ENCODE measurements around the gene FBN3.

The FBN3 gene

DNA sequence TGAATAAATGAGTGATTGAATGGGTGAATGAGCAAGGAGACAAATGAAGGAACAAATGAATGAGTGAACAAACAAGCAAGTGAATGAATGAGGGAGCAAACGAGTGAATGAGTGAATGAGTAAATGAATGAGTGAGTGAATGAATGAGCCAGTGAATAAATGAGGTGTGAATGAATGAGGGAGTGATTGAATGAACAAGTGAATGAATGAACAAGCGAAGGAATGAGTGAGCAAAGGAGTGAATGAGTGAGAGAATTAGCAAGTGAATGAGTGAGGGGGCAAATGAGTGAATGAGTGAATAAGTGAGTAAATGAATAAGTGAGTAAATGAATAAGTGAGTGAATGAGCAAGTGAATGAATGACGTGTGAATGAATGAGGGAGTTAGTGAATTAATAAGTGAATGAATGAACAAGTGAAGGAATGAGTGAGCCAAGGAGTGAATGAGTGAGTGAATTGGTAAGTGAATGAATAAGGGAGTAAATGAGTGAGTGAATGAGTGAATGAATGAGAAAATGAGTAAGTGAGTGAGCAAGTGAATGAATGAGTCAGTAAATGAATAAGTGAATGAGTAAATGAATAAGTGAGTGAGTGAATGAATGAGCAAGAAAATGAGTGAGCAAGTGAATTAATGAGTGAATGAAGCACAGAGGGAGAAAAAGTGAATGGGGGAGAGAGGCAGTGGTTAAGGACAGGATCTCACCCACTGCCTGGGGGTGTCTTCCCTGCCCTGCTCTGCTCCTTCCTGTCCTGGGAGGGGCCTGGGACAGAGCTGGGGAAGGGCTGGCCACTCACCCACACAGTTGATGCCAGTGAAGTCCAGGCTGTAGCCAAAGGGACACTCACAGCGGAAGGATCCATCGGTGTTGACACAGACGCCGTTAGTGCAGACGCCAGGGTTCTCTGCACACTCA lies 60.4 kb downstream of the FBN3 start:
- DNase-seq: no peak

DNA sequence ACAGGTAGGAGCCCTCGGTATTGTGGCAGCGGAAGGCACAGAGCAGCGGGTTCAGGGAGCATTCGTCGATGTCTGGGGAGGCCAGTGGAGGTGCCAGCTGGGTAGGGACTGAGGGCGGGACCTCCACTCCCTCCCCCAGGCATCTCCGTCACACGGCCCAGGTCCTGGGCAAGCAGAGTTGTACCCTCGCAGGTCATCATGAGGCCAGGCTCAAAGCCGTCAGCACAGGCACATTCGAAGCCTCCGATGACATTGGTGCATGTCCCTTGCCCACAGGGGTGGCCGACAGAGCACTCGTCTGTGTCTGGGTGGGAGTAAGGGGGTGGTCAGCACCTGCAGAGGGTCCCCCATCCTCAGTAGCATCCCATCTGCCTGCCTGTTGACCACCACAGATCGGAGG lies 61.5 kb downstream of the FBN3 start:
- no peak for DNase-seq

DNA sequence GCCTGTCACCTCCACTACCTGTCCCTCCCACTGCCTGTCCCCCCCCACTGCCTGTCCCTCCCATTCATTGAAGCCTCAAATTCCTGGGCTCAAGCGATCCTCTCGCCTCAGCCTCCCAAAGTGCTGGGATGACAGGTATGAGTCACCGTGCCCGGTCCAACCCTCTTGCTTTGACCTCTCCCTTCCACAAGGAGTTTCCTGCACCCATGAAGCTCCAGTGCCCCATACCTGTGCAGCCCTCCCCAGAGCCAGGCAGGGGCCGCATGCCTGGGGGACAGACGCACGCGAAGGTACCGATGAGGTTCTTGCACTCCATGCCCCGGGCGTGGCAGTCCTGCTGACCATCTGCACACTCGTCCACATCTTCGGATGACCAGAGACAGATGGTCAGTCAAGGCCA lies 62.5 kb downstream of the FBN3 start:
- DNase-seq: no peak

DNA sequence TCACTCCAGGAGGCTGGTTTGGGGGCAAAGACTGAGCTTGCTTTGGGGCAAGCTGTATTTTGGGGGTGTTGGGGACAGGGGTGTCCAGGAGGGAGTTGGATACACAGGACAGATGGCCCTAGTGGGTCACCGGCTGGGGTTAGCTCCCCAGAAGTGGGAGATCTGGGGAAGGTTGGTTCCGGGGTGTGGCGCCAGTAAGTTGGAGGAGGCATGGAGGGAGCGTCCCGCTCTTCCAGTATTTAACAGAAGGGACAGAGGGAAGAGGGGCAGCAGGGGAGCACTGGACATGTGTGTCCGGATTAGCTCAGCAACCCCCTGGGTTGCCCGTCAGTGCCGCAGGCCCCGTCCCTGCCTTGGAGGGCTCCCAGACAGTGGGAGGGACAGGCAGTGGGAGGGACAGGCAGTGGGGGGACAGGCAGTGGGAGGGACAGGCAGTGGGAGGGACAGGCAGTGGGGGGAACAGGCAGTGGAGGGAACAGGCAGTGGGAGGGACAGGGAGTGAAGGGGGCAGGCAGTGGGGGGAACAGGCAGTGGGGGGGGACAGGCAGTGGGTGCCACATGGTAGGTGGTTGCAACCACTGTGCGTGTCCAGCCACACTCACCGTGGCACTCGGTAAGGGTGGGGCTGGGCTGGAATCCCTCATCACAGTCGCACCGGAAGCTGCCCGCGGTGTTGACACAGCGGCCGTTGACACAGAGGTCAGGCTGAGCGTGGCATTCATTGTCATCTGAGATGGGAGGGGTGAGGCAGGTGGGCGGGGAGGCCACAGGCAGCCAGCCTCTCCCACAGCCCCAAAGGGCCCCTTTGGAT lies 63.6 kb downstream of the FBN3 start:
- DNase-seq: no peak

DNA sequence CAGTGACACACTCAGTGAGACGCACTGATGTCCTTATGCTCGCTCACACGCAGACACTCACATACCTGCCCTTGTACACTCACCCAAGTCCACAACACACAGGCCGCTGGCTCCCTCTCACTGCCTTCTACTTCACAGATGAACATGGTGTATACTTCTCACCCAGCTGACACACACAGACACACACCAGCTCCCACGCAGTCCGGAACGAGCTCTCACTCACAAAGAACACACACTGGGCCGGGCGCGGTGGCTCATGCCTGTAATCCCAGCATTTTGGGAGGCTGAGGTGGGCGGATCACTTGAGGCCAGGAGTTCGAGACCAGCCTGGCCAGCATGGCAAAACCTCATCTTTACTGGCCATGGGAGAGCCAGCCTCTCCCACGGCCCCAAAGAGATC lies 65.2 kb downstream of the FBN3 start:
- DNase-seq: no peak

DNA sequence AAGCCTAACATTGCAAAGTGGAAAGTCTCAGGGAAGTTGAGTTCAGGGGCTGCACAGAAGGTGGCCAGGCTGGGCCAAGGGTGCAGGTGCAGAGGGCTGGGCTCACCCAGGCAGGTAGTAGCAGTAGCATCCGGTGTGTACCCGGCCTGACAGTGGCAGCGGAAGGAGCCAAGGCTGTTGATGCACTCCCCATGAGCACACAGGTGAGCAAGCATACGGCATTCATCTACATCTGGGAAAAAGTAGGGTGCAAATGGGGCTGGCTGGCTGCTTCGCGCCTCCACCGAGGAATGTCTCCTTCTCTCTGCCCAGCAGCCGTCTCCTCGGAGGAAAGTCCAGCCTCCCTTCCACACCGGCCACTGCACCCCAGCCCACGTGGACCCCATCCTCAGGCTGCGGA lies 66.3 kb downstream of the FBN3 start:
- DNase-seq: no peak

DNA sequence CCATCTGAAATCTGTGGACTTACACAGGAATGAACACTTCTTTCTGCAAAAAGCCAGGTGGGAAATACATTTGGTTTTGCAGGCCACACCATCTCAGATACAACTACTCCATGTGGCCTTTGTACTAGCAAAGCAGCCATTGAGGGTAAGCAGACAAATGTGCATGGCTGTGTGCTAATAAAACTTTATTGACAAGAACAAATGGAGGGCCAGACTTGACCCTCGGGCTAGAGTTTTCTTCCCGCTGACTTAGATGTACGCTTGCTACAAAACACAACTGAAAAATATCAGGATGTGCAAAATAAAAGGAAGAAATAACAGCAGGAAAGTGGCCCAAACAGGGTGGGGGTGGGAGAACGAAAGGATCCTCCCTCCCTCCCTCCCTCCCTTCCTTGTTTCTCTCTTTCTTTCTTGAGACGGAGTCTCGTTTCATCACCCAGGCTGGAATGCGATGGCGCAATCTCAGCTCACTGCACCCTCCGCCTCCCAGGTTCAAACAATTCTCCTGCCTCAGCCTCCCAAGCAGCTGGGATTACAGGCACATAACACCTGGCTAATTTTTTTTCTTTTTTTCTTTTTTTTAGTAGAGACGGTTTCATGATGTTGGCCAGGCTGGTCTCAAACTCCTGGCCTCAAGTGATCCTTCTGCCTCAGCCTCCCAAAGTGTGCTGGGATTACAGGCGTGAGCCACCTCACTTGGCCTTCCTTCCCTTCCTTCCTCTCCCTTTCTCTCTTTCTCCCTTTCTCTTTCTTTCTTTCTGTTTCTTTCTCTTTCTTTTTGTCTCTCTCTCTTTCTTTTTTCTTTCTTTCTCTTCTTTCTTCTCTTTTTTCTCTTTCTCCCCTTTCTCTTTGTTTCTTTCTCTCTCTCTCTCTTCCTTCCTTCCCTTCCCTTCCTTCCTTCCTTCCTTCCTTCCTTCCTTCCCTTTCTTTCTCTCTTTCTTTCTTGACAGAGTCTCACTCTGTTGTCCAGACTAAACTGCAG lies 67.5 kb downstream of the FBN3 start:
- DNase-seq: no peak

DNA sequence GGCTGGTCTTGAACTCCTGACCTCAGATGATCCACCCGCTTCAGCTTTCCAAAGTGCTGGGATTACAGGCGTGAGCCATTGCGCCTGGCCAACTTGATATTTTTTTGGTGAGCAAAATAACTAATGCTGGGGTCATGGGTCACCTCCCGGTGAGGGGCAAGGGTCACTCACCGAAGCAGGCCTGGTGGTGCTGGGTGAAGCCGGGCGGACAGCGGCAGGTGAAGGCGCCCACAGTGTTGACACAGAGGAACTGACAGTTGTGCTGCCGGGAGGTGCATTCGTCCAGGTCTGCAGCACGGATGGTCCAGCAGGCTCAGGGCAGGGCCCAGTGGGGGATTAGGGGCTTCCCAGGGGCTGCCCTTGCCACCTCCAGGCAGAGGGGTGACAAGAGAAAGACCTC lies 68.6 kb downstream of the FBN3 start:
- no peak for DNase-seq

DNA sequence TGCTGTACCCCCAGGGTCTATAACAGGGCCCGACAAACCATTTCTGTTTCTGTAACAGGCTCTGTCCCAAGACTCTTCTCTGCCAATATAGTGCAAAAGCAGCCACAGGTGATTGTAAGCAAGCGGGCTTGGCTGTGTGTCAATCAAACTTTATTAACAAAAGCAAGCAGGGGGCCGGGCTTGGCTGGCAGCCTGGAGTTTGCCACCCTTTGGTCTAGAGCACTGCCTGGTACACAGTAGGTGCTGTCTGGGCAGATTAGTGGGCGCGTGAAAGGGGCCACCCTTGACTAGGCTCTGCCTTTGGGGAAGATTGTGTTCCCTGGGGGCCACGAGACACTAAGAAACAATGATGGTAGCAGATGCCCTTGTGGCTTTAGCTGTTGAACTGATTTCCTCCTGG lies 69.4 kb downstream of the FBN3 start:
- no peak for DNase-seq

DNA sequence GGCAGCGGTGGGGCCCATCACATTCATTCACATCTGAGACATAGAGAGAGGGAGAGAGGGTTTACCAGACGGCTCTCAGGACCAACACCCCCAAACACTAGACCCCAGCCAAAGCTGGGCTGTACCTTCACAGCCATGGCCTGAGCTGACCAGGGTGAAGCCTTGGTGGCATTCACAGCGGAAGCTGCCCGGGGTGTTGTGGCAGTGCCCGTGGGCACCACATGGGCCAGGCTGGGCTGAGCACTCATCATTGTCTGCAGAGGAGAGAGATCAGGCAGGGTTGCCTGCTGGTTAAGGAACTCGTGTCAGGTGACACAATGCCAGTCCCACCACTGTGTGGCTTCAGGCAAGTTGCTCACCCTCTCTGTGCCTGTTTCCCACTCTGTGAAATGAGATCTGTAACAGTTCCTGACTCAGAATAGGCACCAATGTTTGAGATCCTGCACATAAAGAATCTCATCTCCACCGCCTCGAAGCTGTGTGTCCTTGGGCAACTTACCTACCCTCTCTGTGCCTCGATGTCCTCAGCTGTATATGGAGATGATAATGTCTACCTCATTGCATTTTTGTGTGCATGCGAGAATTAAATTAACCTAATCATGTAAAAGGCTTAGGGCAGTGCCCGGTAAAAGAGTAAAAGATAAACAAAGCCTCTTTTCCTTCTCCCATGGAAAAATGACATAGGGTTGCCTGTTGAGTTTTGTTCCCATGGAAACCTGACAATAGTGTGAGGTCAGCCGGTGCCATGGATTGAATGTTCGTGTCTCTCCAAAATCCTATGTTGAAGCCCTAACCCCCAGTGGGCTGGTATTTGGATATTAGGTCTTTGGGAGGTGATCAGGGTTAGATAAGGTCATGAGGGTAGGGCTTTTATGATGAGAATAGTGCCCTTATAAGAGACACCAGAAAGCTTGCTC lies 74.0 kb downstream of the FBN3 start:
- no peak for DNase-seq

DNA sequence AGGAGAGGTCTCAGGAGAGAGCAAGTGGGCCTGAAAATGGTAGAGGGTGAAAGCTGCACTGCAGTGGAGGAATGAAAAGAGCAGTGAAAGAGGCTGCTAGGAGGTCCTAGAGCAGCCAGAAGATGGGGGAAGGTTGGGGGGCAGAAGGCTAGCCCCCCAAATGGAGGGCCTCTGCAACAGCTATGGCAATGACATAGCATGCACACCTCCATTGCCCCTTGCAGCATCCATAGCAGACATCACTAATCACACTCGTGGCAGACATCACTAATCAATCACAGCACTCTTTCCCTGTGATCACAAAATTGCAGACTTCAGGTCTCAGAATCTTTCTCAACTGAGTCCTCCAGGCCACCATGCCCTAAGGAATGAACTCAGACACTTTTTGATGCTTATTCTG lies 74.9 kb downstream of the FBN3 start:
- no peak for DNase-seq

DNA sequence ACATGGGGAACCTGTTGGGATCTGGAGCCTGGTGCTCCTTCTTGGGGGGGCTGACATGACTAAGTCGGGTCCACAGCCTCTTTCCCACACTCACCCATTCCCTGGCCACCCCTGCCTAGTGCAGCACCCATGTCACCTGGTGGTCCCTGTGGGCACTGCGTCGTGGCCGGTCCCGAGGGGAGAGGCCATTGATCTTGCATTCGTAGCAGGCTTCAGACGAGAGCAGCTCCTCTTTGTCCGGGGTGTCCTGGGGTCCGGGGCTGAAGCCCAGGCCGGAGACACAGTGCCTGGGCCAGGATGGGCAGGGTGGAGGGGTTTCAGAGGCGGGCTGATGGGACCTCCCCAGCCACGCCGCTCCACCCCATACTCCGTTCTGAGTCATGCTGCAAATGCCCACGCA lies 77.5 kb downstream of the FBN3 start:
- no peak for DNase-seq

DNA sequence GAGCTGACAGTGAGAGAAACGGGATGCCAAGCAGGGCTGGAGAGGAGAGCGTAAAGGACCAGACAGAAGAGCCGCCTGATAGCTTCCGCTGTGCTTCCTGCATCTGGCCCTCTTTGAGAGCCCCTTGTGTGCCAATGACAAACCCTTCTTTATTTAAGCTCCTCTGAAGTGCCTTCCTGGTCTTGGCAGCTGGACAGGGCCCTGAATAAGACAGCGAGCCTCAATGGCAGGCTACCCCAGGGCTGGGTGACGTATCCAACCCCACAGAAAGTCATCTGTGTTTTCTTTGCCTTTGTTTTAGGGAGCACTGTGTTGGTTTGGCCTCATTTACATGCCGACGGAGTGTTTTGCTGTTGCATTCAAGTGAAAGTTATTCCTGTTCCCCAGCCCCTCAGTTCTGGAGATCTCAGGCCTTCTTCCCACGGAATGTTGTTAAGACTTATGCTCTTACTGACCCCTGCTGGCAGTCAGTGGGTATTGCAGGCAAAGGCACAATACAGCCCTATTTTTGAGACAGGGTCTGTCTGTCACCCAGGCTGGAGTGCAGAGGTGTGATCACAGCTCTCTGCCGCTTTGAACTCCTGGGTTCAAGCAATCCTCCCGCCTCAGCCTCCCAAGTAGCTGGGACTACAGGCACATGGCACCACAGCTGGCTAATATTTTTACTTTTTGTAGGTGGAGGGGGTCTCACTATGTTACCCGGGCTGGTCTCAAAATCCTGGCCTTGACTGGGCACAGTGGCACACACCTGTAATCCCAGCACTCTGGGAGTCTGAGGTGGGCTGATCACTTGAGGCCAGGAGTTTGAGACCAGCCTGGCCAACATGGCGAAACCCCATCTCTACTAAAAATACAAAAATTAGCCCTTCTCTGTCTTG lies 80.1 kb downstream of the FBN3 start:
- no peak for DNase-seq

DNA sequence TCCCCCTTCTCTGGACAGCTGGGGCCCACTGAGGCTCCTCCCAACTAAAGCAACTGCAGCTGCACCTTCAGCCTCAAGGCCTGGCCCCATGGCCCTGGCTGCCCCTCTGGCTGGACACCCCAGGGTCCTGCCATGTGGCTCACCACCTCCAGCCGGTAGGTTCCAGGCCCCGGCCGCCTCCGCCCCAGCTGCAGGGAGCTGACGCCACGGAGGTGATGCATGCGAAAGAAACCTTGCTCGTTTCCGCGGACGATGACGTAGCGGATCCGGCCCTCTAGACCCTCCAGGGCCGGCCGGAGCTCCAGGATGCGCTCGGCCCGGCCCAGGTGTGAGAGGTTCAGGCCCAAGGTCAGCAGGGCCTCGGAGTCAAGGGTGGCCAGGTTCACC lies 83.5 kb downstream of the FBN3 start:
- DNase-seq: no peak

DNA sequence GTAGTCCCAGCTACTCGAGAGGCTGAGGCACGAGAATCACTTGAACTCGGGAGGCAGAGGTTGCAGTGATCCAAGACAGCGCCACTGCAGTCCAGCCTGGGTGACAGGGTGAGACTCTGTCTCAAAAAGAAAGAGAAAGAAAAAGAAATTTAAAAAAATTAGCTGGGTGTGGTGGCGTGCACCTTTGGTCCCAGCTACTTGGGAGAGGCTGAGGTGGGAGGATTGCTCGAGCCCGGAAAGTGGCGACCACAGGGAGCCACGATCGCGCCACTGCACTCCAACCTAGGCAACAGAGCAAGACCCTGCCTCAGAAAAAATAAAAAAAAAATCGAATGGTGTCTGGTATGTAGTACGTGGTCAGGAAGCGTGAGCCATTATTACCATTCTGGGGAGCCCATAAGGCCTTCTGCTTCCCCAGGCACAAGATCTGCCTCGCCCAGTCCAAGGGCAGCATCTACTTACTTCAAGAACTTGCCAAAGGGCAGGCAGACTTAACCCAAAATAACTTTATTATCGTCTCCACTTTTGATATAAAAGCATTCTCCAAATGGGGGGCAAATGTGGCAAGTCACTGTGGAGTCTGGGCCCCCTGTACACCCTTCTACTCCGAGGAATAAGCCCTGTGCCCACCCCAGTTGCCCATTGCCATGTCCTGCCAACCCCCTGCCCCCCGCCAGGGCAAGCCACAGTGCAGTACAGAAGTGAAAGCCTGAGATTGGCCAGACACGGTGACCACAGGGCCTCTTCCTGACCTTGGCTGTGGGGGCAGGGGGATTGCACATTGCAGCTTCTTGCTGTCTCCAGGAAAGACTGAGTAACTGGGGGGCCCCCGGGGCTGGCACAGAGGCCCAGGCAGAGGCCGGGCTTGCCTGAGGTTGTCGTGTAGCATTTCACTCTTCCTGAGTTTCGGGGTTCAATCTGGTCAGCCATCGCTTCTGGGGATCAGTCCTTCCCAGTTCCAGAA lies 84.2 kb downstream of the FBN3 start:
- DNase-seq: no peak

DNA sequence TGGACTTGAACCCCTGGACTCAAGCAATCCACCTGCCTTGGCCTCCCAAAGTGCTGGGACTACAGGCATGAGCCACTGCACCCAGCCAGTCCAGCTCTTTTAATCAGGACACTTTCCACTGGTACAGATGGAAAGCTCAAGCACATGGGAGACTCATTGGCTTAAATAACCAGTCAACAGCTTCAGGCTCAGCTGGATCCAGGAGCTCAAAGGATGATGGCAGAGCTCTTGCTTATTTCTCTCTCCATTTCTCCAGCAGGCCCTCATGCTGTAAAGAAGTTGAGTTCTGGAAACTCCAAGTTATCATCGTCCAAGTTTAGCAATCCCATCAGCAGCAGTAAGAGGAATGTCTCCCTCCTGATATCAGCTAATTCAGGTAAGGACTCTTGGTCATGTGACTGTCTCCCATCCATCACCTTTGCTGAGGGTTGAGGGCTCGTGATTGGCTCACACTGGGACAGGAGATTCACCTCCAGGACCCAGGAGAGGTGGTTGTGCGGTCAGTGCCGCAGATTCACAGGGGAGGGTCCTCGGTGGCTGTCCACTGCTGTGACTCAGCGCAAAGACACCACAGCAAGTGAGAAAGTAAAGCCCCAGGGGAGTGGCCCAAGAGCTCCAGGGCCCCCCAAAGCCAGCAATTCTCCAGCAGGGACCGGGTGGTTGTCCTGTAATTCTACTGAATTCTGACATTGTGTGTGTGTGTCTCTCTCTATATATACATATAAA lies 91.7 kb downstream of the FBN3 start:
- DNase-seq: no peak

DNA sequence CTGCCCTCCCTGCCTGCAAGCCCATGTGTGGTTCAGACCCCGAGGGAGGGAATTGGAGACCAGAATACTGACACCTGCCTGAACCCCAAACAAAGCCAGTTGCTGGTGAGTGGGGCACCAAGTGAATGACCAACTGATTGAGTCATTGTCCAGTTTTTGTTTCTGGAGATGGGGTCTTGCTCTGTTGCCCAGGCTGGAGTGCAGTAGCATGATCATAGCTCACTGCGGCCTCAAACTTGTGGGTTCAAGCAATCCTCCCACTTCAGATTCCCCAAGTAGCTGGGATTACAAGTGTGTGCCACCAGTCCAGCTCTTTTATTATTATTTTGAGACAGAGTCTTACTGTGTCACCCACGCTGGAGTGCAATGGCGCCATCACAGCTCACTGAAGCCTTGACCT lies 92.9 kb downstream of the FBN3 start:
- DNase-seq: no peak

DNA sequence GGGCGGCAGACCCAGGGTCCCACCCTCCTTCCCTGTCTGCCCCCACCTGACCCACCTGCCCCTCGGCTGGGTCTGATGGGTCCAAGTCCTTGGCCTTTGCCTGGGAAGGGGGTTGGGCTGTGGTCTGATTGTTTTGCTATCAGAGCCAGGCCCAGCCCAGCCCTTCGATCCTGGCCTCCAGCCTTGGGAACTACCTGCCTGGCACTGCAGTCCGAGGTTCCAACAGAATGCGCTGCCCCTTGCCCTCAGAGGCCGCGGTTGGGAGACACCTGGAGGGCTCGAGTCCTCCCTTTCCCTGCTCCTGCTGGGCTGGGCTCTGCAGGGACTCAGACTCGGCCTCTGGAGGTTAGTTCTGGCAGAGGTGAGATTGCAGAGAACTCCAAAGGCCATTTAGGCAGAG lies 95.2 kb downstream of the FBN3 start:
- no peak for DNase-seq

DNA sequence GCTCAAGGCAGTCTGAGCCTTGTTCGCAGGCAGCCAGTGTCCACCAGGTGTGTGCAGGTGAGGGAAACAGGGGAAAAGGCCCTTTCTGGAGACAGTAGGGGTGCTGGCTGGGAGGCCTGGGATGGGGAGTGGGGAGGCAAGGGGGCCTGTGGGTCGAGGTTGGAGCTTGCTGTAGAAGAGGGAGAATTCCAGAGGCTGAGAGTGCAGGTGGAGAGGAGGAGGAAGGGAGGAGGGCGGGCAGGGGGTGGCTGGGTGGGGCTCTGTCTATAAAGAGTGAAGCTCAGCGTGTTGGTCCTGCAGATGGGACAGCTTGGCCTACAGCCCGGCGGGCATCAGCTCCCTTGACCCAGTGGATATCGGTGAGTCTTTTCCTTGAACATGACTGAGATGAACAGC lies 96.9 kb downstream of the FBN3 start, which contains the start of gene CCL25:
Gene CCL25 (plus strand): TSS at position 297 of the 396 bp plus-strand sequence. CDS start 290 bp downstream, outside the sequence.
- DNase-seq: no peak

All from T-helper 1 cell (primary cell).